GM12891 (cell line): ENCODE measurements around the gene ESR1.

Experiments
- DNase-seq: peaks from one replicate; pipeline ENCODE4 v3.0.0; 2011; ENCODE audit warnings: low spot score; ENCODE audit not compliant: insufficient read length
- FAIRE-seq: peaks from 2 replicates; lab custom pipeline; 2011; peaks lifted over from hg19 to GRCh38; lab: Jason Lieb, UNC
- PAX5 ChIP-seq: IDR thresholded peaks from 2 replicates; pipeline ENCODE4 v1.6.1; 2011; ENCODE audit warnings: low read length, moderate library complexity, mild to moderate bottlenecking; ENCODE audit not compliant: insufficient read depth, severe bottlenecking
- POLR2A ChIP-seq: IDR thresholded peaks from 2 replicates; pipeline ENCODE4 v1.6.1; 2011; ENCODE audit warnings: low read depth, low read length, control low read depth
- POLR2AphosphoS5 ChIP-seq: IDR thresholded peaks from 2 replicates; pipeline ENCODE4 v1.6.1; 2011; ENCODE audit warnings: low read depth, low read length, control low read depth
- POU2F2 ChIP-seq: IDR thresholded peaks from 2 replicates; pipeline ENCODE4 v1.6.1; 2011; ENCODE audit warnings: low read depth, mild to moderate bottlenecking, control low read depth, low read length, moderate library complexity
- SPI1 ChIP-seq: IDR thresholded peaks from 2 replicates; pipeline ENCODE4 v1.6.1; 2011; ENCODE audit warnings: low read depth, low read length, control low read depth
- TAF1 ChIP-seq: IDR thresholded peaks from 2 replicates; pipeline ENCODE4 v1.6.1; 2011; ENCODE audit warnings: low read depth, low read length, control low read depth

The ESR1 gene

DNA sequence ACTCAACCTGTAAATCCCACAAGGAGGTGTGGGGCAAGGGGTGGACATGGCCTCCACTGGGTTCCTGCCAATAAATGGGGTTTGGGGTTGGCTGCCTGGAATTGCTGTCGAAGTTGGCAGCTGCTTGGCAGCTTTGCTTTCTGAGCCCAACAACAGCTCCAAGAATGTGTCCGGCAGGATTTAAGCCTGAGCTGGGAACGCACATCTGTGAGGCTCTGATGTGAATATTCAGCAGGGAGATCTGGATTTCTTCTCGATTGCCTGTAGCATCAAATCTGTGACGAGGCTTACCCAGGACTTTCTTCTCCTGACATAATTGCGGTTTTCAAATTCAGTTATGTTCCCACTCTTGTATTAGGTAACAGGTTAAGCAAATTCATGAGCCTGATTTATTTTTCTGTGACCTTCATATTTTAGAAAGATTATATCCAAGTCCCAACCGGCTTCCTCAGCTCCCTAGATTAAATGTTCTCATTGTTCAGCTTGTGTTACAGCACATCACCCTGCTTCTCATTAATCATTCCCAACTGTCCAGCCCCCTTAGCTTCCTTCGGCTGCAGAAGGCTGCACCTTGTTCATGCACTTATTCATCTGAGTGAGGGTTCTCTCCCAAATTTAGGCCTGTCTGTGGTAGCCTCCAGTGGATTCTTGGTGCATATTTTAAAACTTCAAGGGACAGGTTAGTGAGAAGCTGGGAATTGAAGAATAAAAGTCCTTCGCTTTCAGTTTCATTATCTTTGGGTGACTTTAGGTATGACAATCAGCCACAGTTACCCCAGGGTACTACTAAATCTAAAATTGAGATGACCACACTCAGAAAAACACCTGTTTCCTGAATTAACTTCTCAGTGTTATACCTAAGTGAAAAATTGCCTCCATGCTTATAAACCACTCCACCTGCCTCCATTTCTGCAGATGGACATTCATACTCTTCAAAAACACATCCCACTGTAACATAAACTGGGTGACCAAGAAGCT lies 310.0 kb downstream of the ESR1 start:
- TF ChIP-seq POLR2A, result no peak
- no peak for TF ChIP-seq PAX5
- TF ChIP-seq TAF1, result no peak
- TF ChIP-seq SPI1, result no peak
- TF ChIP-seq POU2F2, result no peak
- FAIRE-seq, result no peak

DNA sequence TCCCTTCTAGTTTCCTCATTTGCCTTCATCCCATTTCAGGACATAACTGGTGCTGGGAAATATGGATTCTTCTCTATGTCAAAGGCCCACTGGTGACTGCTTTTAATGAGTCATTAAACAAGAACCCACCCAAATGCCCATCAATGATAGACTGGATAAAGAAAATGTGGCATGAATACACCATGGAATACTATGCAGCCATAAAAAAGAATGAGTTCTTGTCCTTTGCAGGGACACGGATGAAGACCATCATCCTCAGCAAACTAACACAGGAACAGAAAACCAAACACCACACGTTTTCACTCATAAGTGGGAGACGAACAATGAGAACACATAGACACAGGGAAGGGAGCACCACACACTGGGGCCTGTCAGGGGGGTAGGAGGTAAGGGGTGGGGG lies 310.7 kb downstream of the ESR1 start:
- no peak for DNase-seq
- no peak for FAIRE-seq
- no peak for TF ChIP-seq SPI1
- no peak for TF ChIP-seq POLR2AphosphoS5
- no peak for TF ChIP-seq POU2F2
- no peak for TF ChIP-seq PAX5
- no peak for TF ChIP-seq POLR2A
- no peak for TF ChIP-seq TAF1

More for the DNA sequence above, 310.0 kb downstream of the ESR1 start:
- DNase-seq, result no peak

DNA sequence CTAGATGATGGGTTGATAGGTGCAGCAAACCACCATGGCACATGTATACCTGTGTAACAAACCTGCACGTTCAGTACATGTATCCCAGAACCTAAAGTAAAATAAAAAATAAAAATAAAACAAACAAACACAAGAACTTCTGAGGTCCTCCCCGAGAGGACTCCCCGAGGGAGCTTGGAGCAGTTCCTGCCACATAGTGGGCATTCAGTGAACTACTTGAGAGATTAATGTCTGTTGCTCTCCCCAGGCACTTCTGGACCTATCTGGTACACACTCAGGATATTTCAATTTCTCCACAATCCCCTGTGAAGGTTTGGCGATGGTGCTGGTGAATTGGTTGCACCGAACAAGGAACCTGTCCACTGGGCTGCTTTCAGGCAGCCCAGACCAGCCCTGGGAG lies 311.2 kb downstream of the ESR1 start:
- FAIRE-seq (no peak), DNase-seq (no peak)
- no peak for TF ChIP-seq TAF1
- no peak for TF ChIP-seq POLR2A
- no peak for TF ChIP-seq SPI1
- TF ChIP-seq POLR2AphosphoS5, result no peak
- no peak for TF ChIP-seq POU2F2
- no peak for TF ChIP-seq PAX5

DNA sequence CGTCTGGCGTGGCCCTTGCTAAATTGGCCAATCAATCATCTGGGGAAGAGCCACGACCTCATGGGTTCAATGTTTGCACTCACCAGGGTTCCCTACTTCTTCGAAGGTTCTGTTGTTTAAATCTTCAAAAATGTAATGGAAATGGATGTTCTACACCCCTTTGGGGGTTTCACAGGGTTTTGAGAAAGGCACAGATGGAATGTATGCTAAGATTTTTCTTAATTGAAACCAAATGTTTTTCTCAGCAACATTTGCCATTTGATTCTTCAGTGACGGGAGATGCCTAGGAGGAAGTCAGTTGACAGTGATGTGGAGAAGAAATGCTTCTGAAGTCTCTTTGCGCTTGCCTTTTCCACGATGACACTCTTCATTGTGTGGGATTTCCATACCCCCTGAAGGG lies 312.3 kb downstream of the ESR1 start:
- TF ChIP-seq POLR2AphosphoS5, result no peak
- FAIRE-seq, result no peak
- no peak for DNase-seq

DNA sequence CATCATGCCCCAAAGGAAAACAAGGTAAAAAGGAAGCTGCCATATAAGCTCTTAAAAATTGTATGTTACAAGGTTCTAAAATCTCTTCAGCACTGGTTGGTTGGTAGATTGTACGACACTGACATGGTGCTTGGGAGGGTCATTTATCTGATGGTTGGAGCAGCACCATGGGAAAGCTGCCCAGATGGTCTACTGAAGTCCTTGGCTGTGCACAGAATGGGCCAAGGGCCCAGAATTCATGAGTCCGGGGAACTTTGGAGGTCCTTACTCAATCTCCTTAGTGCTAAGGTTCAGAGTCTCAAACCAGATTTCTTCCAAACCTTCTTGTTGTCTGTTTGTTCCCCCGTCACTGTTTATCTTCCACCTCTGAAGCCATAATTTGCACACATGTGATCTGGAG lies 314.4 kb downstream of the ESR1 start:
- FAIRE-seq (no peak), DNase-seq (no peak)
- no peak for TF ChIP-seq SPI1
- no peak for TF ChIP-seq PAX5
- no peak for TF ChIP-seq TAF1
- TF ChIP-seq POLR2A, result no peak

DNA sequence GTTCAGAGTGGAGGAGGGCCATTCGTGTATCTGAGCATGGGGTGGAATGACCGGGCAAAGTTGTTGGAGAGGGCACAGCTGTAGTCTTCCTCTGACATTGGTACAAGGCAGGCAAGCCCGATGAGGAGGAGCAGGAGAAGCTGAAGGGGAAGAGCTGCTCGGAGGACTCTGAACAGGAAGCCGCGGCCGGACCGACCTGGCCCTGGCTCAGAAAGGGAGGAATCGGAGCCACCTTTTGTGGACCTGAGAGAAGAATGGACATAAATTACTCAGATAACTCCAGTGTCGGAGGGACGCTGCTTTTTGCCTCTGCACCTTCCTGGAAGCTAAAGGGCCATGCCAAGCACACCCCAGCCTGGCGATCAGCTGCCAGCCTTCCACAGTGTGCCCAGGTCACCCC lies 315.0 kb downstream of the ESR1 start:
- FAIRE-seq (no peak), DNase-seq (no peak)
- TF ChIP-seq SPI1 (no peak), PAX5 (no peak), POLR2AphosphoS5 (no peak), TAF1 (no peak)

DNA sequence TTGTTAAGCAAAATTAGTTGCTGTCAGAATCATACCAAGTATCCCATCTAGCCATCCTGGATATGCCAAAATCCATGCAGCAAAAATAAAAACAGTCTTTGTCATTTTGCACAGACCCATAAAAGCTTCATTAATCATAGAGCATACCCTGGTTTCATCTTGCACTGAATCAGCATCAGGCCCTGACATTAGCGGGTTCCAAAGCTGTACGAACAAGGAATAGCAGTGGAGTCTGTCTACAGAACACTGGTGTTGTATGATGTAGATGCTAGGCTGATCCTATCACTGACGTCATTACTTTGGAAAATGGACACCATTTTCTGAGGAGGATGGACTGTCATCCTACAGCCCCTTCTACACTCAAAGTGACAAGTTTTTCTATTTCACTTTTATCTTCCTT lies 315.6 kb downstream of the ESR1 start:
- TF ChIP-seq SPI1 (no peak), TAF1 (no peak)
- no peak for FAIRE-seq
- DNase-seq, result no peak

DNA sequence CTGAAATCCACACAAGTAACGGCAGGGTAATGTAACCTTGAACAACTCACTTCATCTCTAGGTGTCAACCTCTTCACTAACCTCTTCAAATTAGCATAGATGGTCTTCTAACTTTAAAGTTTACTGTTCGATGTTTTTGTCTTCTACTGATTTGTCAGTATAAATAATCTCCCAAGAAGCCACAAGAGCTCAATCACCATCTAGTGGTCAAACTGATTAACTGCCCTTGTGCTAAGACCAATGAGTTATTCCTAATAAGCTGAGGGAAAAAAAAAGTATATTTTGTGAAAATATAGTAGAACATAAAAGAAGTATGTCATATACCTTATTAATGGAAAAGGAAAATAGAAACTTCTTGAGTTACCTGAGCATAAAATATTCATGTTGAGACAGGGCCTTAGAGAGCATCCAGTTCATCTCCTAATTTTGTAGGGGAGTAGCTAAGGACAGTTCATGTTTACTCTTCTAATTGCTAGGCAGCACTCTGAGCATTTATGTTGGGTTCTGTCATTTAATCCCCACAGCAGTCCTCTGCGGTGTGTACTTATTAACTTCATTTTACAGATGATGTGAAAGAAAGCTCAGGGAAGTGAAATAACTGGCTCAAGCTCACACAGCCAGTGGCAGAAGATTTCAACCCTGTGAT lies 317.1 kb downstream of the ESR1 start:
- FAIRE-seq (no peak), DNase-seq (no peak)
- TF ChIP-seq POU2F2 (no peak), SPI1 (no peak), TAF1 (no peak), POLR2A (no peak), POLR2AphosphoS5 (no peak), PAX5 (no peak)

DNA sequence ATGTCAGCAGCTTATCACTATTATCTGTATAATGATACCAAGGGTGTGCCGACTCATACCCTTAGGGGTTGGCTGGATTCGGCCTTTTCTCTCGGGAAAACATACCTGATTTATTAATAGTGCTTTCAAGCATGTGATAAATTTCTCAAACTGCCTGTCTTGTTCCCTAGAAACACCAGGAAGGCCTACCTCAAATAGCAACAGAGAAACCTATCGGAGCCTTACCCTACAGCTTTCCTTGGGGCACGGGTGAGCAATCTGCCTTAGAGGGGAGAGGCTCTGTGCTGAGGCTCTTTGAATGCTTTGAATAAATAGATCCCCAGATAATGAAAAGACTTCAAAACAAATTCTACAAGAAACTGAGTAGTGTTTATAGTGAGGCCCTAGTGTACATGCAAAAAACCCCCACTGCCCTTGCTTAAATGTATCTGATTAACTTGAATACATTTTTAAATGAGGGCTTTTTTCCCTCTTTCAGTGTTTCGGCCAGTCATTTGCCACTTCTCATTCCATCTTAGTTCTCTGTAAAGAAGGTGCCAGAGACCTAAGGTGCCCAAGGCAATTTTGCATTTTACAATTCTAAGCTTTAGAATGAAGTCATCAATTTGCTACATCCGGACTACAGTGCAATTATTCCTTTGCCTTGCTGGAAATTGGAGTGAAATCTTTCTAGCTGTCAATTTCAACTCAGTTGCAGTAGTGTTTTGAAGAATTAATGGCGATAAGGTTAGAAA lies 320.1 kb downstream of the ESR1 start:
- DNase-seq (no peak), FAIRE-seq (no peak)
- no peak for TF ChIP-seq POLR2AphosphoS5
- TF ChIP-seq PAX5, result no peak
- no peak for TF ChIP-seq TAF1
- TF ChIP-seq POLR2A, result no peak
- no peak for TF ChIP-seq SPI1
- TF ChIP-seq POU2F2, result no peak

DNA sequence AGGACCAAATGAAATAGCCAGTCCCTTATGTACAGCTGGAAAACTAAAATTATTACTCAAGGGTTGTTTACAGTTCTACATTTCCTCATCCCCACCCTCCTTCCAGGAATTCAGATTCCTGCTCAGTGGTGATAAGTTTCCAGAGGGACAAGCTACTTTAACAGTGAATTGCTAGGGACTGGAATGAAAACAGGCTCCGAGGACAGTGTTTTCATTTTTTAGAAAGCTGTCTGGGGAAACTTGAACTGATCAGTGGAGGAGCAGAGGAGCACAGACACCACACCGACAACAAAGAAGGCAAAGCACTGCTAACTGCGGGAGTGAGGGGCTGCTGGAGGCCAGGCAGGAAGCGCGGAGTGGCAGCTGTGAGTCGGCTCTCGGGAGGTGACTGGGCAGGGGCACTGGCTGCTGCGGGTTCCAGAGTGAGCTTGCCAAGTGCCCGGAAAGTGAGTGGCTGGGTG lies 322.2 kb downstream of the ESR1 start:
- no peak for FAIRE-seq
- TF ChIP-seq TAF1, result no peak
- TF ChIP-seq SPI1, result no peak
- TF ChIP-seq POLR2A, result no peak
- no peak for TF ChIP-seq POU2F2
- no peak for TF ChIP-seq PAX5
- TF ChIP-seq POLR2AphosphoS5, result no peak
- no peak for DNase-seq
